Measurements from ENCODE around the gene CAMSAP1. TPM values are rescaled to one million over a fixed set of nuclear protein-coding genes. Genes with fewer than 3 reads are reported as not detected.

The CAMSAP1 gene
- polyA plus RNA-seq, 2 donors, result 14.0 to 18.4 TPM

GRCh38 chr9:135769489-135770202 is 137.7 kb downstream of the CAMSAP1 start:
- Histone ChIP-seq H3K27me3 (ENCODE audit: control insufficient read depth in 1 of 2, insufficient read depth in 2 of 2, low read length in 2 of 2) (no peaks in the 10 kb centered on the region), H3K9me3 (ENCODE audit: control insufficient read depth in 2 of 2, insufficient read depth in 1 of 2, low read depth in 1 of 2, low read length in 1 of 2) (peaks cover 3 to 20% of the 10 kb centered on the region in 2 donors), H3K36me3 (ENCODE audit: control insufficient read depth in 2 of 2, insufficient read depth in 2 of 2, low read length in 1 of 2) (no peaks in the 10 kb centered on the region), H3K27ac (ENCODE audit: low read depth in 2 of 2, low read length in 1 of 2) (no peak overlapping the region), H3K4me1 (ENCODE audit: control insufficient read depth in 2 of 2, insufficient read depth in 2 of 2, low read length in 1 of 2) (peaks cover 0 to 6% of the 10 kb centered on the region in 2 donors), H3K4me3 (ENCODE audit: low read depth in 1 of 2, low read length in 2 of 2) (no peak overlapping the region)
- 87 to 89% methylated on average over 29 to 32 of the region's 32 CpGs for WGBS, 2 donors

- H3K27me3 ChIP-seq (ENCODE audit: control insufficient read depth in 1 of 2, insufficient read depth in 2 of 2, low read length in 2 of 2), result no peaks in the 10 kb centered on the region
- peaks cover 0 to 2% of the 10 kb centered on the region in 2 donors for H3K4me1 ChIP-seq (ENCODE audit: control insufficient read depth in 2 of 2, insufficient read depth in 2 of 2, low read length in 1 of 2)
- peaks cover 3 to 15% of the 10 kb centered on the region in 2 donors for H3K9me3 ChIP-seq (ENCODE audit: control insufficient read depth in 2 of 2, insufficient read depth in 1 of 2, low read depth in 1 of 2, low read length in 1 of 2)
- no peak overlapping the region for H3K4me3 ChIP-seq (ENCODE audit: low read depth in 1 of 2, low read length in 2 of 2)
- H3K36me3 ChIP-seq (ENCODE audit: control insufficient read depth in 2 of 2, insufficient read depth in 2 of 2, low read length in 1 of 2), result no peaks in the 10 kb centered on the region
- no peak overlapping the region for H3K27ac ChIP-seq (ENCODE audit: low read depth in 2 of 2, low read length in 1 of 2)
- 86 to 90% methylated on average over 38 to 43 of the region's 43 CpGs for WGBS, 2 donors
These were observed 138.7 kb downstream of the CAMSAP1 start for GRCh38 chr9:135768516-135769218.

GRCh38 chr9:135766707-135767106 is 140.6 kb downstream of the CAMSAP1 start:
- H3K4me1 ChIP-seq (ENCODE audit: control insufficient read depth in 2 of 2, insufficient read depth in 2 of 2, low read length in 1 of 2), result peaks cover 0 to 2% of the 10 kb centered on the region in 2 donors
- 86 to 90% methylated on average over 4 of the region's 4 CpGs for WGBS, 2 donors
- H3K27me3 ChIP-seq (ENCODE audit: control insufficient read depth in 1 of 2, insufficient read depth in 2 of 2, low read length in 2 of 2), result no peaks in the 10 kb centered on the region
- no peak overlapping the region for H3K27ac ChIP-seq (ENCODE audit: low read depth in 2 of 2, low read length in 1 of 2)
- no peak overlapping the region for H3K4me3 ChIP-seq (ENCODE audit: low read depth in 1 of 2, low read length in 2 of 2)
- H3K36me3 ChIP-seq (ENCODE audit: control insufficient read depth in 2 of 2, insufficient read depth in 2 of 2, low read length in 1 of 2), result no peaks in the 10 kb centered on the region
- H3K9me3 ChIP-seq (ENCODE audit: control insufficient read depth in 2 of 2, insufficient read depth in 1 of 2, low read depth in 1 of 2, low read length in 1 of 2), result peaks cover 3 to 15% of the 10 kb centered on the region in 2 donors

GRCh38 chr9:135766251-135766650 is 141.1 kb downstream of the CAMSAP1 start:
- peaks cover 0 to 2% of the 10 kb centered on the region in 2 donors for H3K4me1 ChIP-seq (ENCODE audit: control insufficient read depth in 2 of 2, insufficient read depth in 2 of 2, low read length in 1 of 2)
- WGBS, 2 donors, result 96 to 97% methylated on average over 4 of the region's 4 CpGs
- no peaks in the 10 kb centered on the region for H3K27me3 ChIP-seq (ENCODE audit: control insufficient read depth in 1 of 2, insufficient read depth in 2 of 2, low read length in 2 of 2)
- H3K27ac ChIP-seq (ENCODE audit: low read depth in 2 of 2, low read length in 1 of 2), result no peak overlapping the region
- H3K9me3 ChIP-seq (ENCODE audit: control insufficient read depth in 2 of 2, insufficient read depth in 1 of 2, low read depth in 1 of 2, low read length in 1 of 2), result peaks cover 3 to 15% of the 10 kb centered on the region in 2 donors
- H3K36me3 ChIP-seq (ENCODE audit: control insufficient read depth in 2 of 2, insufficient read depth in 2 of 2, low read length in 1 of 2), result no peaks in the 10 kb centered on the region
- no peak overlapping the region for H3K4me3 ChIP-seq (ENCODE audit: low read depth in 1 of 2, low read length in 2 of 2)

- Histone ChIP-seq H3K27ac (ENCODE audit: low read depth in 2 of 2, low read length in 1 of 2) (no peak overlapping the region), H3K27me3 (ENCODE audit: control insufficient read depth in 1 of 2, insufficient read depth in 2 of 2, low read length in 2 of 2) (no peaks in the 10 kb centered on the region)
These were observed 141.9 kb downstream of the CAMSAP1 start for GRCh38 chr9:135765416-135765815.

GRCh38 chr9:135764731-135765130 is 142.6 kb downstream of the CAMSAP1 start:
- Histone ChIP-seq H3K27ac (ENCODE audit: low read depth in 2 of 2, low read length in 1 of 2) (no peak overlapping the region), H3K4me1 (ENCODE audit: control insufficient read depth in 2 of 2, insufficient read depth in 2 of 2, low read length in 1 of 2) (peaks cover 0 to 2% of the 10 kb centered on the region in 2 donors), H3K36me3 (ENCODE audit: control insufficient read depth in 2 of 2, insufficient read depth in 2 of 2, low read length in 1 of 2) (no peaks in the 10 kb centered on the region), H3K27me3 (ENCODE audit: control insufficient read depth in 1 of 2, insufficient read depth in 2 of 2, low read length in 2 of 2) (no peaks in the 10 kb centered on the region), H3K4me3 (ENCODE audit: low read depth in 1 of 2, low read length in 2 of 2) (no peak overlapping the region), H3K9me3 (ENCODE audit: control insufficient read depth in 2 of 2, insufficient read depth in 1 of 2, low read depth in 1 of 2, low read length in 1 of 2) (peaks cover 3 to 15% of the 10 kb centered on the region in 2 donors)
- WGBS, 2 donors, result 85 to 90% methylated on average over 19 of the region's 19 CpGs

More at GRCh38 chr9:135765416-135765815, 141.9 kb downstream of the CAMSAP1 start:
- H3K4me3 ChIP-seq (ENCODE audit: low read depth in 1 of 2, low read length in 2 of 2), result no peak overlapping the region
- peaks cover 0 to 2% of the 10 kb centered on the region in 2 donors for H3K4me1 ChIP-seq (ENCODE audit: control insufficient read depth in 2 of 2, insufficient read depth in 2 of 2, low read length in 1 of 2)
- H3K9me3 ChIP-seq (ENCODE audit: control insufficient read depth in 2 of 2, insufficient read depth in 1 of 2, low read depth in 1 of 2, low read length in 1 of 2), result peaks cover 3 to 15% of the 10 kb centered on the region in 2 donors
- 95 to 96% methylated on average over 13 of the region's 13 CpGs for WGBS, 2 donors
- no peaks in the 10 kb centered on the region for H3K36me3 ChIP-seq (ENCODE audit: control insufficient read depth in 2 of 2, insufficient read depth in 2 of 2, low read length in 1 of 2)

- WGBS, 2 donors, result 79 to 88% methylated on average over 24 of the region's 24 CpGs
- no peak overlapping the region for H3K4me3 ChIP-seq (ENCODE audit: low read depth in 1 of 2, low read length in 2 of 2)
- peaks cover 3 to 13% of the 10 kb centered on the region in 2 donors for H3K9me3 ChIP-seq (ENCODE audit: control insufficient read depth in 2 of 2, insufficient read depth in 1 of 2, low read depth in 1 of 2, low read length in 1 of 2)
- no peaks in the 10 kb centered on the region for H3K4me1 ChIP-seq (ENCODE audit: control insufficient read depth in 2 of 2, insufficient read depth in 2 of 2, low read length in 1 of 2)
- H3K27me3 ChIP-seq (ENCODE audit: control insufficient read depth in 1 of 2, insufficient read depth in 2 of 2, low read length in 2 of 2), result no peaks in the 10 kb centered on the region
- no peaks in the 10 kb centered on the region for H3K36me3 ChIP-seq (ENCODE audit: control insufficient read depth in 2 of 2, insufficient read depth in 2 of 2, low read length in 1 of 2)
- no peak overlapping the region for H3K27ac ChIP-seq (ENCODE audit: low read depth in 2 of 2, low read length in 1 of 2)
These were observed 143.5 kb downstream of the CAMSAP1 start for GRCh38 chr9:135763716-135764446.

GRCh38 chr9:135762921-135763320 is 144.4 kb downstream of the CAMSAP1 start:
- no peaks in the 10 kb centered on the region for H3K4me1 ChIP-seq (ENCODE audit: control insufficient read depth in 2 of 2, insufficient read depth in 2 of 2, low read length in 1 of 2)
- no peaks in the 10 kb centered on the region for H3K27me3 ChIP-seq (ENCODE audit: control insufficient read depth in 1 of 2, insufficient read depth in 2 of 2, low read length in 2 of 2)
- H3K27ac ChIP-seq (ENCODE audit: low read depth in 2 of 2, low read length in 1 of 2), result no peak overlapping the region
- 75 to 84% methylated on average over 13 of the region's 13 CpGs for WGBS, 2 donors
- H3K36me3 ChIP-seq (ENCODE audit: control insufficient read depth in 2 of 2, insufficient read depth in 2 of 2, low read length in 1 of 2), result no peaks in the 10 kb centered on the region
- peaks cover 3 to 10% of the 10 kb centered on the region in 2 donors for H3K9me3 ChIP-seq (ENCODE audit: control insufficient read depth in 2 of 2, insufficient read depth in 1 of 2, low read depth in 1 of 2, low read length in 1 of 2)
- H3K4me3 ChIP-seq (ENCODE audit: low read depth in 1 of 2, low read length in 2 of 2), result no peak overlapping the region

- no peak overlapping the region for H3K27ac ChIP-seq (ENCODE audit: low read depth in 2 of 2, low read length in 1 of 2)
- 81 to 82% methylated on average over 16 of the region's 16 CpGs for WGBS, 2 donors
These were observed 145.5 kb downstream of the CAMSAP1 start for GRCh38 chr9:135761845-135762168.

More at GRCh38 chr9:135761845-135762168, 145.5 kb downstream of the CAMSAP1 start:
- H3K36me3 ChIP-seq (ENCODE audit: control insufficient read depth in 2 of 2, insufficient read depth in 2 of 2, low read length in 1 of 2), result no peaks in the 10 kb centered on the region
- H3K9me3 ChIP-seq (ENCODE audit: control insufficient read depth in 2 of 2, insufficient read depth in 1 of 2, low read depth in 1 of 2, low read length in 1 of 2), result peaks cover 3 to 10% of the 10 kb centered on the region in 2 donors
- no peaks in the 10 kb centered on the region for H3K27me3 ChIP-seq (ENCODE audit: control insufficient read depth in 1 of 2, insufficient read depth in 2 of 2, low read length in 2 of 2)
- no peaks in the 10 kb centered on the region for H3K4me1 ChIP-seq (ENCODE audit: control insufficient read depth in 2 of 2, insufficient read depth in 2 of 2, low read length in 1 of 2)
- H3K4me3 ChIP-seq (ENCODE audit: low read depth in 1 of 2, low read length in 2 of 2), result no peak overlapping the region
